SK-MEL-5 (cell line): Measurements from ENCODE around the gene JARID2. TPM values are rescaled to one million over a fixed set of nuclear protein-coding genes. Genes with fewer than 3 reads are reported as not detected.

Experiments
- DNase-seq: peaks from one replicate; pipeline ENCODE4 v3.0.0-alpha.2; 2016; ENCODE audit warnings: low read depth, low spot score
- in situ Hi-C: cut with HindIII; loops from 2 replicates; pipeline ENCODE4 v1.10.0; 2016; ENCODE audit warnings: low sequenced_read_pairs, high pct_unique_total_duplicates, low pct_unique_long_range_greater_than_20kb
- total RNA-seq: library from RNA; depleted of rRNA; stranded (reverse); fragments of >200 nt; shearing (Covaris generic); gene quantifications from 2 replicates; pipeline ENCODE4 v1.2.3, GENCODE V29; 2014

JARID2 gene
- total RNA-seq, 1 experiment from 2014 or later, result 35.5 TPM

- in situ Hi-C loops, result no loop called here
- peak; percentile 73 for DNase-seq
Measured at GRCh38 chr6:15244620-15245360, 1.1 kb upstream of the JARID2 start.

GRCh38 chr6:15246217-15246665 is 372 bp downstream of the JARID2 start:
- in situ Hi-C loops, result no loop called here

GRCh38 chr6:15246666-15247499 is 1.0 kb downstream of the JARID2 start:
- no peak for DNase-seq
- in situ Hi-C loops, result no loop called here

More at GRCh38 chr6:15246217-15246665, 372 bp downstream of the JARID2 start:
- no peak for DNase-seq

GRCh38 chr6:15247500-15248450 is 1.9 kb downstream of the JARID2 start:
- peak; percentile 63 for DNase-seq
- in situ Hi-C loops, result no loop called here

GRCh38 chr6:15248451-15249370 is 2.8 kb downstream of the JARID2 start:
- in situ Hi-C loops, result no loop called here

GRCh38 chr6:15249371-15250019 is 3.6 kb downstream of the JARID2 start:
- in situ Hi-C loops, result no loop called here
- DNase-seq, result no peak

More at GRCh38 chr6:15248451-15249370, 2.8 kb downstream of the JARID2 start:
- DNase-seq, result peak; percentile 99

GRCh38 chr6:15250187-15251168 is 4.6 kb downstream of the JARID2 start:
- in situ Hi-C loops, result no loop called here
- no peak for DNase-seq

GRCh38 chr6:15252195-15252594 is 6.3 kb downstream of the JARID2 start:
- DNase-seq, result no peak
- in situ Hi-C loops, result no loop called here

- in situ Hi-C loops, result no loop called here
- DNase-seq, result no peak
Measured at GRCh38 chr6:15253203-15254022, 7.5 kb downstream of the JARID2 start.

- in situ Hi-C loops, result no loop called here
- peak; percentile 78 for DNase-seq
Measured at GRCh38 chr6:15254070-15254975, 8.5 kb downstream of the JARID2 start.

GRCh38 chr6:15255481-15255880 is 9.6 kb downstream of the JARID2 start:
- DNase-seq, result no peak
- in situ Hi-C loops, result no loop called here

- DNase-seq, result no peak
- in situ Hi-C loops, result no loop called here
Measured at GRCh38 chr6:15255909-15256395, 10.1 kb downstream of the JARID2 start.

GRCh38 chr6:15256538-15257271 is 10.8 kb downstream of the JARID2 start:
- no peak for DNase-seq
- in situ Hi-C loops, result no loop called here
